Hepatocyte (in vitro differentiated cells): ENCODE data around the gene SCTR. TPM values are rescaled to one million over a fixed set of nuclear protein-coding genes. Genes with fewer than 3 reads are reported as not detected.

Experiments
- DNase-seq: peaks from one replicate; pipeline ENCODE4 v3.0.0-alpha.2; 2016; ENCODE audit warnings: low spot score
- H2AFZ ChIP-seq: fragments of 200-600 bp; sonication (generic); 2 replicates; pipeline ENCODE4 v1.6.0; 2016; ENCODE audit warnings: antibody characterized with exemption, mild to moderate bottlenecking
- H3K27ac ChIP-seq: fragments of 200-600 bp; sonication (generic); 2 replicates; pipeline ENCODE4 v1.5.1; 2016; ENCODE audit warnings: mild to moderate bottlenecking
- H3K27me3 ChIP-seq: fragments of 200-600 bp; sonication (generic); 2 replicates; pipeline ENCODE4 v1.6.1; 2016
- H3K36me3 ChIP-seq: fragments of 200-600 bp; sonication (generic); replicated peaks from 2 replicates; pipeline ENCODE4 v1.5.1; 2016; ENCODE audit warnings: low read depth; ENCODE audit not compliant: insufficient read depth
- H3K4me1 ChIP-seq: fragments of 200-600 bp; sonication (generic); 2 replicates; pipeline ENCODE4 v1.5.1; 2016; ENCODE audit warnings: mild to moderate bottlenecking, moderate library complexity; ENCODE audit not compliant: insufficient read depth
- H3K4me2 ChIP-seq: fragments of 200-600 bp; sonication (generic); 2 replicates; pipeline ENCODE4 v1.6.0; 2016
- H3K4me3 ChIP-seq: fragments of 200-600 bp; sonication (generic); 2 replicates; pipeline ENCODE4 v1.5.1; 2016; ENCODE audit warnings: mild to moderate bottlenecking
- H3K79me2 ChIP-seq: fragments of 200-600 bp; sonication (generic); 2 replicates; pipeline ENCODE4 v1.6.0; 2017; ENCODE audit warnings: mild to moderate bottlenecking
- H3K9me2 ChIP-seq: fragments of 200-600 bp; sonication (generic); replicated peaks from 2 replicates; pipeline ENCODE4 v1.6.0; 2017; ENCODE audit warnings: mild to moderate bottlenecking; ENCODE audit not compliant: insufficient read depth
- H3K9me3 ChIP-seq: fragments of 200-600 bp; sonication (generic); 2 replicates; pipeline ENCODE4 v1.5.1; 2016; ENCODE audit warnings: low read depth, mild to moderate bottlenecking
- H4K20me1 ChIP-seq: fragments of 200-600 bp; sonication (generic); 2 replicates; pipeline ENCODE4 v1.6.0; 2016; ENCODE audit warnings: mild to moderate bottlenecking; ENCODE audit not compliant: insufficient read depth, poor library complexity, severe bottlenecking
- EZH2 ChIP-seq: fragments of 200-600 bp; sonication (generic); IDR thresholded peaks from 2 replicates; pipeline ENCODE4 v1.6.1; 2016; ENCODE audit warnings: antibody characterized with exemption, mild to moderate bottlenecking, borderline replicate concordance
- EZH2phosphoT487 ChIP-seq: fragments of 200-600 bp; sonication (generic); IDR thresholded peaks from one replicate; pipeline ENCODE4 v1.6.1; 2018; ENCODE audit warnings: antibody characterized with exemption, mild to moderate bottlenecking, low read depth, moderate library complexity; ENCODE audit not compliant: unreplicated experiment, severe bottlenecking
- WGBS: methylation state at CpG from one replicate; pipeline ENCODE4 v1.1.6; 2016; ENCODE audit warnings: low lambda C conversion rate; ENCODE audit errors: missing lambda C conversion rate; 5-methylcytosine and 5-hydroxymethylcytosine counted together
- polyA plus RNA-seq: library from polyadenylated mRNA; unstranded; fragments of >200 nt; fragmentation: Nextera tagmentation; extraction: Ambion mirVana; gene quantifications from 2 replicates; pipeline ENCODE4 v1.2.1, GENCODE V29; 2016
- total RNA-seq: library from RNA; depleted of rRNA; stranded (reverse); fragments of >200 nt; gene quantifications from 2 replicates; pipeline ENCODE4 v1.2.3, GENCODE V29; 2014
- TF ChIP-seq, protein P1 (sequence below): fragments of 200-600 bp; sonication (generic); IDR thresholded peaks from 2 replicates; pipeline ENCODE4 v1.5.1; 2016; ENCODE audit warnings: antibody characterized with exemption, mild to moderate bottlenecking; ENCODE audit not compliant: poor library complexity

SCTR gene
- total and polyA plus RNA-seq, 2 experiments from 2014 or later, result 1.7 to 4.3 TPM

DNA sequence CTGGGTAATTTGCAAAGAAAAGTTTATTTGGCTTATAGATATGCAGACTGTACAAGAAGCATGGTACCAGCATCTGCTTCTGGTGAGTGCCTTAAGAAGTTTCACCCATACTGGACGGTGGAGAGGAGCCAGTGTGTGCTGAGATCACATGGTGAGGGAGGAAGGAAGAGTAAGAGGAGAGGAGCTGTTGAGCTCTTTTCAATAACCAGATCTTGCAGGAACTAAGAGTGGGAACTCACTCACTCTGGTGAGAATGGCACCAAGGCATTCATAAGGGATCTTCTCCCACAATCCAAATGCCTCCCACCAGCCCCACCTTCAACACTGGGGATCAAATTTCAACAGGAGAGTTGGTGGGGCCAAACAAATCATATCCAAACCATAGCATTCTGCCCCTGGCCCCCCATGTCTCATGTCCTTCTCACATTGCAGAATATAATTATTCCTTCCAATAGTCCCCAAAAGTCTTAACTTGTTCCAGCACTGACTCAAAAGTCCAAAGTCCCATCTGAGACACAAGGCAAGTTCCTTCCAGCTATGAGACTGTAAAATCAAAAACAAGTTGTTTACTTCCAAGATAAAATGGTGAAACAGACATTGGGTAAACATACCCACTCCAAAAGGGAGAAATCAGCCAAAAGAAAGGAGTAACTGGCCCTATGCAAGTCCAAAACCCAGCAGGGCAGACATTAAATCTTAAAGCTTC lies 104.3 kb downstream of the SCTR start:
- Histone ChIP-seq H3K4me2 (no peak overlapping the region), H3K4me1 (peaks cover 46% of the 10 kb centered on the region), H3K27me3 (no peaks in the 10 kb centered on the region), H3K79me2 (no peaks in the 10 kb centered on the region), H4K20me1 (no peaks in the 10 kb centered on the region), H3K4me3 (no peak overlapping the region), H2AFZ (no peak overlapping the region), H3K27ac (peak overlapping the region; percentile 99), H3K9me2 (no peaks in the 10 kb centered on the region), H3K9me3 (no peaks in the 10 kb centered on the region), H3K36me3 (no peaks in the 10 kb centered on the region)
- DNase-seq, result no peak
- WGBS, result 81% methylated on average over 1 of the region's 1 CpG
- TF ChIP-seq EZH2 (no peak), EZH2phosphoT487 (no peak)
- TF ChIP-seq, protein P1, sequence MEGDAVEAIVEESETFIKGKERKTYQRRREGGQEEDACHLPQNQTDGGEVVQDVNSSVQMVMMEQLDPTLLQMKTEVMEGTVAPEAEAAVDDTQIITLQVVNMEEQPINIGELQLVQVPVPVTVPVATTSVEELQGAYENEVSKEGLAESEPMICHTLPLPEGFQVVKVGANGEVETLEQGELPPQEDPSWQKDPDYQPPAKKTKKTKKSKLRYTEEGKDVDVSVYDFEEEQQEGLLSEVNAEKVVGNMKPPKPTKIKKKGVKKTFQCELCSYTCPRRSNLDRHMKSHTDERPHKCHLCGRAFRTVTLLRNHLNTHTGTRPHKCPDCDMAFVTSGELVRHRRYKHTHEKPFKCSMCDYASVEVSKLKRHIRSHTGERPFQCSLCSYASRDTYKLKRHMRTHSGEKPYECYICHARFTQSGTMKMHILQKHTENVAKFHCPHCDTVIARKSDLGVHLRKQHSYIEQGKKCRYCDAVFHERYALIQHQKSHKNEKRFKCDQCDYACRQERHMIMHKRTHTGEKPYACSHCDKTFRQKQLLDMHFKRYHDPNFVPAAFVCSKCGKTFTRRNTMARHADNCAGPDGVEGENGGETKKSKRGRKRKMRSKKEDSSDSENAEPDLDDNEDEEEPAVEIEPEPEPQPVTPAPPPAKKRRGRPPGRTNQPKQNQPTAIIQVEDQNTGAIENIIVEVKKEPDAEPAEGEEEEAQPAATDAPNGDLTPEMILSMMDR, result no peak

DNA sequence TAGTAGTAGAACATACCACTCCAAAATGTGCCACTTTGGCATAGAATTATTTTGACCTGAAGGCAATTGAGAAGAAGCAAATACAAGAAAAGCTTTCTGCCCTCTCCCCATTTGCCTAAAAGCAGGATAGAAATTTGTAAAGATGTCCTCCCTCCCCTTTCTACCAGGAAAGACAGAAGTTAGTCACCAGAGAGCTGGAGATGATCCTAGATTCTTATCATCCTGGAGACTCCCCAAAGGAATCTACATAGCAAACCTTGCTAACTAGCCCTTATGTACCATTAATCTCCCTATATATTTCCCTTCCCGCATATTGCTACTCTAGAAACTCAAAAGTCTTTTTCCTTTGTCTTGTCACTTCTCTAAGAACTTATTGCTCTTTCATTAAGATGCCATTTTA lies 105.2 kb downstream of the SCTR start:
- Histone ChIP-seq H3K9me2 (no peaks in the 10 kb centered on the region), H3K36me3 (no peaks in the 10 kb centered on the region), H3K9me3 (no peaks in the 10 kb centered on the region), H3K4me2 (no peak overlapping the region), H3K4me1 (peaks cover 39% of the 10 kb centered on the region), H3K27ac (peak overlapping the region; percentile 99), H3K79me2 (no peaks in the 10 kb centered on the region), H2AFZ (no peak overlapping the region), H3K4me3 (no peak overlapping the region), H3K27me3 (no peaks in the 10 kb centered on the region), H4K20me1 (no peaks in the 10 kb centered on the region)
- DNase-seq, result no peak
- TF ChIP-seq EZH2 (no peak), EZH2phosphoT487 (no peak)
- TF ChIP-seq, protein P1, result no peak
- 84% methylated on average over 1 of the region's 1 CpG for WGBS

DNA sequence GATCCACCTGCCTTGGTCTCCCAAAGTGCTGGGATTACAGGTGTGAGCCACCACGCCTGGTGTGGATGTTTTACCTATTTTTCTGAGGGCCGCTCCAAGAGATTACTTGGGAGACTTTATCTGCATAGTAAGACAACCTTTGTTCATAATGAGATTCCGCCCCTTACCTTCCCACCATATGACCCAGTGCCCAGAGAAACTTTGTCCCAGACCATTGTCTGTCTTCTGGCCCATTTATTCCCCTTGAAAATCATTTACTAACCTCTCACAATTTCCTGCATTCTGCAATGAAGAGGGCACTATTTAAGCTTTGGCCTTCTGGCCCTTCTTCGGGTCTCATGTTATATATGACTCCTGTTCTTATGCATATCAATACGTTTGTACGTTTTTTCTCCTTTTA lies 106.4 kb downstream of the SCTR start:
- Histone ChIP-seq H3K4me1 (peaks cover 27% of the 10 kb centered on the region), H2AFZ (no peak overlapping the region), H3K27me3 (no peaks in the 10 kb centered on the region), H3K9me2 (no peaks in the 10 kb centered on the region), H3K4me2 (no peak overlapping the region), H3K79me2 (no peaks in the 10 kb centered on the region), H3K27ac (peak overlapping the region; percentile 0), H3K4me3 (no peak overlapping the region), H4K20me1 (no peaks in the 10 kb centered on the region), H3K9me3 (no peaks in the 10 kb centered on the region), H3K36me3 (no peaks in the 10 kb centered on the region)
- TF ChIP-seq, protein P1, result no peak
- no peak for TF ChIP-seq EZH2
- no peak for TF ChIP-seq EZH2phosphoT487
- DNase-seq, result no peak
- 84% methylated on average over 6 of the region's 6 CpGs for WGBS
